IPS-NIHi7 (cell line): Measurements from ENCODE around the gene ZNF595.
"Not testable (repeated sequence)": the region's sequence is repeated elsewhere in the genome, so short reads cannot be mapped to it uniquely, and the experiment has no call there.

ENCODE experiments used
- DNase-seq: peaks from one replicate; pipeline ENCODE4 v3.0.0; 2012; ENCODE audit warnings: mixed read lengths; ENCODE audit errors: extremely low spot score

The ZNF595 gene

DNA sequence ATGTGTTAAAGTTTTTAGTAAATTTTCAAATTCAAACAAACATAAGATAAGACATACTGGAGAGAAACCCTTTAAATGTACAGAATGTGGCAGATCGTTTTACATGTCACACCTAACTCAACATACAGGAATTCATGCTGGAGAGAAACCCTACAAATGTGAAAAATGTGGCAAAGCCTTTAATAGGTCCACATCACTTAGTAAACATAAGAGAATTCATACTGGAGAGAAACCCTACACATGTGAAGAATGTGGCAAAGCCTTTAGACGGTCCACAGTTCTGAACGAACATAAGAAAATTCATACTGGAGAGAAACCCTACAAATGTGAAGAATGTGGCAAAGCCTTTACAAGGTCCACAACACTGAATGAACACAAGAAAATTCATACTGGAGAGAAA is 32.8 kb downstream of the ZNF595 start:
- DNase-seq = no peak

DNA sequence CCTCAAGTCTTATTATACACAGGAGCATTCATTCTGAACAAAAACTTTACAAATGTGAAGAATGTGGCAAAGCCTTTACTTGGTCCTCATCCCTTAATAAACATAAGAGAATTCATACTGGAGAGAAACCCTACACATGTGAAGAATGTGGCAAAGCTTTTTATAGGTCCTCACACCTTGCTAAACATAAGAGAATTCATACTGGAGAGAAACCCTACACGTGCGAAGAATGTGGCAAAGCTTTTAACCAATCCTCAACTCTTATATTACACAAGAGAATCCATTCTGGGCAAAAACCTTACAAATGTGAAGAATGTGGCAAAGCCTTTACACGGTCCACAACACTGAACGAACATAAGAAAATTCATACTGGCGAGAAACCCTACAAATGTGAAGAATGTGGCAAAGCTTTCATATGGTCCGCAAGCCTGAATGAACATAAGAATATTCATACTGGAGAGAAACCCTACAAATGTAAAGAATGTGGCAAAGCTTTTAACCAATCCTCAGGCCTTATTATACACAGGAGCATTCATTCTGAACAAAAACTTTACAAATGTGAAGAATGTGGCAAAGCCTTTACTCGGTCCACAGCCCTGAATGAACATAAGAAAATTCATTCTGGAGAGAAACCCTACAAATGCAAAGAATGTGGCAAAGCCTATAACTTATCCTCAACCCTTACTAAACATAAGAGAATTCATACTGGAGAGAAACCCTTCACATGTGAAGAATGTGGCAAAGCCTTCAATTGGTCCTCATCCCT is 33.6 kb downstream of the ZNF595 start:
- not testable (repeated sequence) for DNase-seq

DNA sequence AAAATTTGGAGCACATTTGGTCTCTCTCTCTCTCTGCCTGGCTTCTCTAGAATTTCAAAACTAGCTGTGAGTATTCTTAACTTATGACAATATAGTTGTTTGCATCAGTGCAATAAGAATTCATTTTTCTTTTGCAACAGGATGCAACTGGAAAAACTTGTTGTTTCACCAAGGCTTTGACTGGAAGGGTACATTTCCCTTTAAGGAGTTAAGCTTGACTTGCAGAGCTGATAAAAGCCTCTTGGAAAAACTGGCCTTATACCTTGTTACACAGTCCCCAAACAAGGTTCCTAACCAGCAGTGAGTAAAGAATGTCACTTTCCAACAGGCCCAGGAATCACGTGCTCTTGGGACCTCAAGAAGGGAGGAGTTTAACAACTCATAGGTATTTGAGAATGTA is 45.3 kb downstream of the ZNF595 start:
- no peak for DNase-seq

DNA sequence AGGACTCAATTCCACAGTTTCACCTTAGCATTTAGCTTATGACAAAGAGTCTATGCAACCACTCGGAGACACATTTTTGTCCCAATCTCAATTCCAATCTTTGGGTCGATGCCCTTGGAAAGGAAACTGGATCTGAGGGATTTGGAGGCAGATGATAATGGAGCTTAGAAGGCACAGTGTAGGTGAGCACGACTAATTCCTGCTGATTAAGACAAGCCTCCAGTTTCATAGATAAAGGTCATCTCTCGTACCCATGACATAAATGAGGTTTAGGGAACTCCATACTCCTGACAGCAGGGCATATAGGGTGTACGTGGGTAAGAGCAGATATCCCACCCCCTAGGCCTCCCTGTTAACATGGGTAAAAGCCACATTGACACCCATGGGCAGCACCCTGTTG is 46.7 kb downstream of the ZNF595 start:
- DNase-seq = no peak

DNA sequence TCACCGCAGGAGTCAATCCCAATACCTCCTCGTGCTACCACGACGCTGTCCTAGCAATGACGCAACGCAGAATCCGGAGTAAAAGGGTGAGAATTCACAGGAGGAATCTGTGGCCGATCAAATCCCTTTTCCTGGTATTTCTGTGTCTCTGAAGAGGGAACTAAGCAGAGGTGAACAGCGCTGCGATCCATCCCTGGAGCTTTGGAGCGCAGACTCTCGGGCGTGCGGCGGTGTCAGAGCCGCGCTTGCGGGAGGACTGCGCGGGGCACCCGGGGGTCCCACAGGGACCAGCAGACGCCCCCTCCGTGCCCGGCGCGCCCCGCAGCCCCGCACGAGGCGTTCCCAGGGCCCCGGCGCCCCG is 53.9 kb downstream of the ZNF595 start:
- peak; percentile 16 for DNase-seq

DNA sequence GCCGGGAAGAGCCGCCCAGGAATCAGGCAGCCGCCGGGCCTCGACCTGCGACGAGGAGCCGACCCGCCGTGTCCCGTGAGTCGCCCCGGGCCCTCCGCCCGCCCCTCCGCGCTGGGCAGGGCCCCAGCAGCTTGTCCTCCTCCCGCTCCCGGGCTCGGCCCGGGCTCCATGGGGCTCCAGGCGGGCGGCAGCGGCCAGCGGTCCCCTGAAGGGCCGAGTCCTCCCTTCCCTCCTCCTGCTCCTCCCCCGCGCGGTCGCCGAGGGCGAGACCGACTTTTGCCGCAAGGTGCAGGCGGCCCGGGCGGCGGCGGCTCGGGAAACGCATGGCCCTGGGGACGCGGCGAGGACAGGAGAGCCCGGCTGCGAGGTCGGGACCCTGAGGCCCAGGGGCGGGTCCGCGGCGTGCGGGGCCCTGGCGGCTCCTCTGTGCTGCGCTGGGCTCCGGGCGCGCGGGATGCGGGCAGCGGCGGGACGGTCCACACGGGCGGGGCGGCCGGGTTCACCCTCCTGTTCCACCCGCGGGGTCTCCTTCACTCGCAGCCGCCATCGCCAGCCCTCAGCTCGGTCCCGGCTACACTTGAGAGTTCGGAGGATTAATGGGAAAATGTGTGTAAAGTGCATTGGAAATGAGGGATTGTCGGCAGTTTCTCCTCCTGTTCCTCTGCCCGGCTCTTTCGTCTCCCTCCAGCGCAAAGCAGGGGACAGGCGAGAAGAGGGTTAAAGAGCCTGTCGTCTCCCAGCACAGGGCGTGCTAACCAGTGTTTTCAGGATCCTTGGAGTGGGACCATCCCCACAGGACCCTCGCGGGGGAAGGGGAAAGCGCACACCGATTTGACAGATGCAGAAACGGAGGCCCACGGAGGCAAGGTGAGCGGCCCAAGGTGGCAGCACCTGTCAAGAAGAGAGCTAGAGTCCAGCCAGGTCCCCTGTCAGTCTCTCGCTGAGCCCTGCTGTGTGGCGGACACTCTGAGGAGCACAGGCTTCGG is 54.6 kb downstream of the ZNF595 start:
- peak; percentile 46 for DNase-seq

DNA sequence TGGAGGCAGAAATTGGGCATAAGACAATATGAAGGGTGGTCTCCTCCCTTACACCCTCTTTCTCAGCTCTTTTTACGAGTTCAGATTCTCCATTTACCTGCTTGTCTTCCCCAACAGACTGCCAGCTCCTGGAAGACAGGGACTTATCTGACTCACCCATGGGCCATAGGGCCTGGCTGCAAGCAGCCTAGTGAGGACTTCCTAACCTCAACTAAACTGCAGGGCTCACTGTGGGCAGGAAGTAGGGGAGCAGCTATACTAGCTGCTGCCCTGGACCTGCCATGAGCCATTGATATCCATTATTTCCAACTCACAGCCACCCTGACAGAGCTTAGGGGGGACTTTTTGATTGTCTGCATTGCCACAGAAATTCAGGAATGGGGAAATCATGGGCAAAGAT is 59.6 kb downstream of the ZNF595 start:
- no peak for DNase-seq

DNA sequence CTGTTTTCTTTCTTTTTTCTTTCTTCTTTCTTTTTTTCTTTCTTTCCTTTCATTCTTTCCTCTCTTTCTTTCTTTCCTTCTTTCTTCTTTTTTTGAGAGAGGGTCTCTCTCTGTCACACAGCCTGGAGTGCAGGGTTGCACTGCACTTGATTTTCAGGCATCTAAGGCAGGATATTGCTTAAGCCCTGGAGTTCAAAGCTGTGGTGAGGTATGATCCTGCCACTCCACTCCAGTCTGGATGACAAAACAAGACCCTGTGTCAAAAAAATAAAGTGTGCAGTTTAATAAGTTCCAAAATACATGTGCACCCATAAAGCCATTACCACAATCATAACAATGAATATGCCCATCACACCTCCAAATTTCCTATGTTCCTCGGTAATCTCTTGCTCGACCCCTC is 60.6 kb downstream of the ZNF595 start:
- no peak for DNase-seq

DNA sequence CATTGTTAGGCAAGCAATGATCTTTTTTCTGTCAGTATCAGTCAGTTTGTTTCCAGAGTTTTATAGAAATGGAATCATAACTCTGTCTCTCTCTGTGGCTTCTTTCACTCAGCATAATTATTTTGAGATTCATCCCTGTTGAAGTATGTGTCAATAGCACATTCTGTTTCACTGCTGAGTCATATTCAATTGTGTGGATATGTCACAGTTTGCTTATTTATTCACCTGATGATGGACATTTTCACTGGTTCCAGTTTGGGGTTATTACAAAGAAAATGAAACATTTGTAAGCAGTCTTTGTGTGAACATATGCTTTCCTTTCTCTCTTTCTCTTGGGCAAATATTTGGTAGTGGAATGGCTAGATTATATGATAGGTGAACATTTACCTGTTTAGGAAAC is 61.0 kb downstream of the ZNF595 start:
- no peak for DNase-seq

DNA sequence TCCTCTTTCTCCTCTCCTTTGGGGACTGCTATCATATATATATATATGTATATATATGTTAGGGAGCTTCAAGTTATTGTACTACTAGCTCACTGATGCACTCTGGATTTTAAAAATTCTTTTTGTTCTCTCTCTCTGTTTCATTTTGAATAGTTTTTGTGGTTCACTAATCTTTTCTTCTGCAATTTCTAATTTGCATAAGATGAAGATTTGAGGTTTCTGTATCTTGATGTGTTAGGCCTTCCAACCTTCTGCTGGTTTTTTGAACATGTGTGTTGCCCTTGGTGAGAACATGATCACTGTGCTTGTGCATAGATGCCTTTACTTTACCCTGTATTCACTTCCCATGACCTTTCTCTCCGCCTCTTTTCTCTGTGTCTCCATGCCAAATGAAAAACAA is 63.4 kb downstream of the ZNF595 start:
- DNase-seq = no peak

DNA sequence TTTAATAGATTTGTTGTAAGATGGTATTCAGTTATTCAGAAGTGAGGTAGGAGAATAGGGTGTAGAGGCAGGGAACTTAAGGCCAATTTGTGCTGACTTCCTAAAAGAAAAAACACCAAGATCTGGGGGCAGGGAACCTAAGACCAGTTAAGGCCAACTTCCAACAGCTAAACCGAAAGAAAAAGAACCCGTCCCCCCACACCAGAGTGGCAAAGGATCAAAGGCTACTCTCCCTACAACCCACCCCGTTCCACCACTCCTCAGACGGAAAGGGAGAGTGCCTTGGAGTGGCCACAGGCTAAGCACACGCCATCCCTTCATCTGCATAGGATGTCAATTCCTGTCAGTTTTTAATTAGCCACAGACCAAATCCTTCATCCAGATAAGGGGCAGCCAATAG is 67.5 kb downstream of the ZNF595 start:
- DNase-seq = no peak

DNA sequence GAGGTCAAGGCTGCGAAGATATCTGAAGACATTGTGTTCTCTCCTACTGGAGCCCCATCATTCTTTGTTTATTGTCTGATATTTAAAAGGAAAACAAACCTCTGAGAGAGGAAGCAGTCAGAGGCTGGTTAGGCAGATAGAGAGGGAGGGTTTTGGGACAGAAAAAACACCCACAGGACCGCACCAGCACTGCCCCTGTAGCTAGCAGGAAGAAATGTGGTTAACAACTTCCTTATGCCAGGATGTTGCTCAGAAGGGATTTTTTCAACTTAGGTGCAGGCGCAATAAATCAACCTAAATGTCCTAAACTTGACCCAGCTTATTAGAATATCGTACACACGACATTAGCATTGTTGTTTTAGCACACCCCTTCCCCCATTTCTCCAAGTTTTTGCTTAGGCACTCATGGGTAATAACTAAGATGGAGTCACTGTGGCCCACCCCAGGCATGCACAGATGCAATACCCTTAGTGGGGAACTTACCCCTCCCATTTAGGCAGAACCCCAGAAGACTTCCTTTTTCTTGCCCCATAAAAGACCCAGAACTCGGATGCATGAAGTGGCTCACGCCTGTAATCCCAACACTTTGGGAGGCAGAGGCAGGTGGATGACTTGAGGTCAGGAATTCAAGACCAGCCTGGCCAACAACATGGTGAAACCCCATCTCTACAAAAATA is 68.4 kb downstream of the ZNF595 start:
- no peak for DNase-seq

DNA sequence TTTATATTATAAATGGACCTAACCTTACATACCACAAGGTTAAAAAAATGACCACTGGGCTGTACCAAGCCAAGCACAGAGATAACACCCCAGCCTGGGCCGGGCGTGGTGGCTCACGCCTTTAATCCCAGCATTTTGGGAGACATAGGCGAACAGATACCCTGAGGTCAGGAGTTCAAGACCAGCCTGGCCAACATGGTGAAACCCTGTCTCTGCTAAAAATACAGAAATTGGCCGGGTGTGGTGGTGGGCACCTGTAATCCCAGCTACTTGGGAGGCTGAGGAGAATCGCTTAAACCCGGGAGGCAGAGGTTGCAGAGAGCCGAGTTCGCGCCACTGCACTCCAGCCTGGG is 70.8 kb downstream of the ZNF595 start:
- not testable (repeated sequence) for DNase-seq

DNA sequence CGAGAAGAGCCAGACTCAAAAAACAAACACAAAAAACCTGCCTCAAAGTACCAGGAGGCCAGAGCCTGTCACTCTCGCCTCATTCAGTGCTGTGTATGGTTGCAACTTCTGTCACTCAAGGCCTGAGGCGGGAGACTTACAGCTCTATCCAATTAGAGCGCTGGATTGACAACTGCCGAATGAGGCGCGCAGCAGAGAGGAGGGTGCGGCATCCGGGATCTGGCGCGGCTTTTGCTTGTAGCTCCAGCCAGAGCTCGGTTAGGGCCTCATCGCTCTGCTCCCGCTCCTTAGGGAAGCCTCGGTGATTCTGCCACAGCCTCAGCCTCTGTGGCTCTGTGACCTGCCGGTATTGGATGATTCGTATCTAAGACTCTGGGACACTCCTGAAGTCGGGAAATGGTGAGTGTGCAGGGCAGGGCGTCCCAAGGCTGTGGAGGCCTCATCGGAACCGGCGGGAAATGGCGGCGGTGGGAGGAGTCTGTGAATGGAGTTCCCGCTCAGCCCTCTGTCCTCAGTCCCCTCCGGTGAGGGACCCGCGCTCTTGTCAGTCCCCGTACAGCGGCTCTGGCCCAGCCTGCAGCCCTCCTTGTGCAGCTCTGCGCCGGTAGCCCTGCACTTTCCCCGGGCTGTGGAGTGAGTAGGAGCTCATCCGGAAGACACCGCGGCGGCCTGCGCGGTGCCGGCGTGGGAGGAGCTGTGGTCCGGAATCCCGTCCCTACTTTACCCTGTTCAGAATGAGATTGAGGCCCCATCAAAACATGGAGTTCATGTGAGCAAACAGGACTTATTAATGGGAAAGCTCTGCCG is 71.4 kb downstream of the ZNF595 start, which contains the start of gene ZNF718:
Gene ZNF718, plus strand, starts transcription at position 227 of the 807 bp plus-strand sequence. Its CDS starts 170 bp downstream, at position 397.
- DNase-seq = peak; percentile 99

DNA sequence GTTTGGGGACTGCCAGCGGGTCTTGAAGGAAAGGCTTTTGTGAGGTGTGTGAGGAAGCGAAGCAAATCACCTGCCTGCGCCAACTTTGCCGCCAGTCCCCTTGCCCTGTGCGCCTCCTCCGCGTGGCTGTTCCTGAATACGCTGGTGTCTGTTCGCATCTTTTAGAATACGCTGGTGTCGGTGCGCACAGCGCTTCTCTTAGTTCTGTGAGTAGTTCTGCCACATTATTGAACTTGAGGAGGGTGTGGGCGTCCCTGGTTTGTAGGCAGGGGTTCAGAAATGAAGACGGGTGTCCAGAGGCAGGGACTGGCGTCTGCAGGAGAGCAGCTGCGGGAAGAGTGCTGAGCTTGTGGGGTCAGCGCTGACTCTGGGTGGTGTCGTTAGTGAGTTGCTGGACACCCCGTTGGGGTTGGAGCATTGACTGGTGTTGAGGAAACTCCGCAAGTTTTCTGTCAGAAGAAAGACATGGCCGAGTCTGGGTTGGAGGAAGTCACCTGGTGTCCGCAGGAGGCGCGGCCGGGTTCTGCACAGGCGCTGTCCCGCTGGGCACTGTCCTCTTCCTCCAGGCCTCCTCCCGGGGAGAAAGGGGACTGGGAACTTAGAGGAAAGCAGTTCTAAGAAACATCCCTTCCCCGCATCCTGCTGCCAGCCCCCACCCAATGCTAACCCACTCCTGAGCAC is 72.1 kb downstream of the ZNF595 start:
- peak; percentile 76 for DNase-seq

DNA sequence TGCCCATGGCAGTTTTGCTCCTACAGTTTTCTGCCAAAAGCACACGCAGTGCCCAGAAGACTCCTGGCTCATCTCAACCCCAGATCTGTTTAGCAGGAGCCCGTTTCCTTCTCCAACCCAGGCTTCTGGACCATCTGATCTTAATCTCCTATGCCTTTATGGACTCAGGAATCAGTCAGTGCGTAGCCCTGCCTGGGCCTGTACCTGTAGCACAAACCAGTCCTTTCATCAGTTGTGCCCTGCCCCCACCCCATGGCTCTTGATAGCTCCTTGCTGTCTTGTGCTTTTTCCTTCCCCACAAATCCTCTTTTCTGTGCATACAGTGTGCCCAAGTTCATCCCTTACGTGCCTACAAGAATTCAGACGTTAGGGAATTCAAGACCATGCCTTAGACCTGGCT is 72.7 kb downstream of the ZNF595 start:
- no peak for DNase-seq

DNA sequence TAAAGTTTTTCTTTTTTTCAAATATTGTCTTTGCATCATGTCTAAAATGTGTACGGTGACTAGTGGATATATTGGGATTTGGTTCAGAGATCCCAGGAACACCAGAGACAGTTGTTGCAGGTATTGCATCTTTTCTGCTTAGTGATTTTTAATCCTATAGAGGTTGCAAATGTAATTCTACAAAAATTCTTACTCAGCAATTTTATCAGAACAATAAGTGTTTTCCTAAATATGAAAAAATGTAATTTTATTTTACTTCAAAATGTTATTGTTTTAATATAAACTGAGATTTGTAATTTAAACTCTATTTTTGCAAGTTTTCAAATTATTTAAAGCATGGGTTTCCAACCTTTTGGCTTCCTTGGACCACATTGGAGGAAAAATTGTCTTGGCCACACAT is 79.4 kb downstream of the ZNF595 start:
- DNase-seq = no peak
